Mammary epithelial cell (primary cell): ENCODE measurements around the gene RDX.
"Not testable (repeated sequence)": the region's sequence is repeated elsewhere in the genome, so short reads cannot be mapped to it uniquely, and the experiment has no call there.

Source experiments
- CTCF ChIP-seq, 2 donors: IDR thresholded peaks in 1 of 2; conservative IDR thresholded peaks in 1 of 2; 2 replicates each; pipeline ENCODE4 v1.5.1; 2011 to 2012; ENCODE audit warnings: inconsistent platforms in 2 of 2, low read length in 2 of 2, mild to moderate bottlenecking in 2 of 2, control low read depth in 1 of 2, low read depth in 1 of 2; ENCODE audit not compliant: insufficient read depth in 1 of 2; ENCODE audit errors: extremely low read depth in 1 of 2
- EZH2 ChIP-seq: IDR thresholded peaks from 2 replicates; pipeline ENCODE4 v1.6.1; 2012; ENCODE audit warnings: low read length, inconsistent platforms, borderline replicate concordance

- not testable (repeated sequence) for TF ChIP-seq EZH2; CTCF (conservative IDR thresholded peaks at IDR 0.05 in 1 of 2, IDR thresholded peaks at IDR 0.05 in 1 of 2; ENCODE audit: extremely low read depth in 1 of 2, insufficient read depth in 1 of 2, low read depth in 1 of 2, low read length in 2 of 2)
These were observed 87.1 kb downstream of the RDX start for GRCh38 chr11:110209313-110209694.
